ENCODE measurements around the gene RPH3AL. TPM values are rescaled to one million over a fixed set of nuclear protein-coding genes. Genes with fewer than 3 reads are reported as not detected.
"Not testable (repeated sequence)": the region's sequence is repeated elsewhere in the genome, so short reads cannot be mapped to it uniquely, and the experiment has no call there.

Gene RPH3AL
- polyA plus RNA-seq, 1 donor from 2014 or later: 13.8 TPM

- no peaks in the 10 kb centered on the region for H3K4me1 Mint-ChIP-seq
- no peaks in the 10 kb centered on the region for H3K36me3 Mint-ChIP-seq
- H3K27ac Mint-ChIP-seq: no peak overlapping the region
- H3K9me3 Mint-ChIP-seq: peaks cover 0 to 1% (median 0%) of the 10 kb centered on the region in 3 donors
- H3K27me3 Mint-ChIP-seq: peaks cover 9% of the 10 kb centered on the region
- H3K4me3 Mint-ChIP-seq: no peak overlapping the region
These were observed 152.0 kb downstream of the RPH3AL start for GRCh38 chr17:200586-200985.

GRCh38 chr17:199806-200545, 152.6 kb downstream of the RPH3AL start:
- no peaks in the 10 kb centered on the region for H3K4me1 Mint-ChIP-seq
- no peak overlapping the region for H3K4me3 Mint-ChIP-seq
- no peak overlapping the region for H3K27ac Mint-ChIP-seq
- no peaks in the 10 kb centered on the region for H3K36me3 Mint-ChIP-seq
- H3K27me3 Mint-ChIP-seq: peaks cover 9% of the 10 kb centered on the region
- peaks cover 0 to 1% (median 0%) of the 10 kb centered on the region in 3 donors for H3K9me3 Mint-ChIP-seq

- peaks cover 9% of the 10 kb centered on the region for H3K27me3 Mint-ChIP-seq
These were observed 153.4 kb downstream of the RPH3AL start for GRCh38 chr17:199191-199604.

GRCh38 chr17:198225-198624, 154.4 kb downstream of the RPH3AL start:
- not testable (repeated sequence) for H3K27ac Mint-ChIP-seq

More at GRCh38 chr17:199191-199604, 153.4 kb downstream of the RPH3AL start:
- Mint-ChIP-seq H3K27ac (no peak overlapping the region), H3K4me1 (no peaks in the 10 kb centered on the region), H3K36me3 (no peaks in the 10 kb centered on the region), H3K9me3 (peaks cover 0 to 1% (median 0%) of the 10 kb centered on the region in 3 donors), H3K4me3 (no peak overlapping the region)

GRCh38 chr17:197352-197751, 155.3 kb downstream of the RPH3AL start:
- Mint-ChIP-seq H3K4me3 (no peak overlapping the region), H3K27ac (no peak overlapping the region), H3K36me3 (no peaks in the 10 kb centered on the region), H3K27me3 (peaks cover 9% of the 10 kb centered on the region), H3K9me3 (peaks cover 0 to 4% (median 0%) of the 10 kb centered on the region in 3 donors), H3K4me1 (no peaks in the 10 kb centered on the region)

More at GRCh38 chr17:198225-198624, 154.4 kb downstream of the RPH3AL start:
- not testable (repeated sequence) for H3K4me3 Mint-ChIP-seq, H3K9me3 Mint-ChIP-seq, H3K4me1 Mint-ChIP-seq, H3K36me3 Mint-ChIP-seq, H3K27me3 Mint-ChIP-seq

GRCh38 chr17:194828-195602, 157.6 kb downstream of the RPH3AL start:
- Mint-ChIP-seq H3K4me3 (no peak overlapping the region), H3K27ac (peak overlapping the region in 1 of 3 donors; percentile 43)

GRCh38 chr17:193841-194806, 158.5 kb downstream of the RPH3AL start:
- H3K27me3 Mint-ChIP-seq: peaks cover 4% of the 10 kb centered on the region
- no peak overlapping the region for H3K4me3 Mint-ChIP-seq
- H3K27ac Mint-ChIP-seq: no peak overlapping the region
- no peaks in the 10 kb centered on the region for H3K36me3 Mint-ChIP-seq
- H3K4me1 Mint-ChIP-seq: no peaks in the 10 kb centered on the region
- peaks cover 0 to 3% (median 0%) of the 10 kb centered on the region in 3 donors for H3K9me3 Mint-ChIP-seq

More at GRCh38 chr17:194828-195602, 157.6 kb downstream of the RPH3AL start:
- Mint-ChIP-seq H3K36me3 (no peaks in the 10 kb centered on the region), H3K4me1 (no peaks in the 10 kb centered on the region), H3K27me3 (peaks cover 5% of the 10 kb centered on the region), H3K9me3 (peaks cover 0 to 3% (median 0%) of the 10 kb centered on the region in 3 donors)

- no peak overlapping the region for H3K27ac Mint-ChIP-seq
- no peaks in the 10 kb centered on the region for H3K36me3 Mint-ChIP-seq
- peaks cover 0 to 3% (median 0%) of the 10 kb centered on the region in 3 donors for H3K9me3 Mint-ChIP-seq
- H3K27me3 Mint-ChIP-seq: peaks cover 4% of the 10 kb centered on the region
- H3K4me3 Mint-ChIP-seq: no peak overlapping the region
- no peaks in the 10 kb centered on the region for H3K4me1 Mint-ChIP-seq
These were observed 159.2 kb downstream of the RPH3AL start for GRCh38 chr17:193426-193810.

- Mint-ChIP-seq H3K4me3 (no peak overlapping the region), H3K4me1 (no peaks in the 10 kb centered on the region), H3K27ac (no peak overlapping the region), H3K36me3 (no peaks in the 10 kb centered on the region), H3K27me3 (peaks cover 1% of the 10 kb centered on the region), H3K9me3 (peaks cover 0 to 3% (median 0%) of the 10 kb centered on the region in 3 donors)
These were observed 159.8 kb downstream of the RPH3AL start for GRCh38 chr17:192666-193425.

GRCh38 chr17:189444-189843, 163.2 kb downstream of the RPH3AL start:
- H3K4me1 Mint-ChIP-seq: no peaks in the 10 kb centered on the region
- H3K4me3 Mint-ChIP-seq: no peak overlapping the region
- no peaks in the 10 kb centered on the region for H3K36me3 Mint-ChIP-seq
- H3K27ac Mint-ChIP-seq: no peak overlapping the region
- peaks cover 0 to 3% (median 0%) of the 10 kb centered on the region in 3 donors for H3K9me3 Mint-ChIP-seq
- no peaks in the 10 kb centered on the region for H3K27me3 Mint-ChIP-seq

GRCh38 chr17:187130-187529, 165.5 kb downstream of the RPH3AL start:
- H3K27ac Mint-ChIP-seq: no peak overlapping the region
- no peaks in the 10 kb centered on the region for H3K4me1 Mint-ChIP-seq
- H3K9me3 Mint-ChIP-seq: no peaks in the 10 kb centered on the region
- H3K4me3 Mint-ChIP-seq: no peak overlapping the region
- H3K27me3 Mint-ChIP-seq: peaks cover 7% of the 10 kb centered on the region
- H3K36me3 Mint-ChIP-seq: no peaks in the 10 kb centered on the region

- H3K4me1 Mint-ChIP-seq: no peaks in the 10 kb centered on the region
- peak overlapping the region in 1 of 3 donors; percentile 13 for H3K27ac Mint-ChIP-seq
- no peaks in the 10 kb centered on the region for H3K36me3 Mint-ChIP-seq
- peaks cover 12% of the 10 kb centered on the region for H3K27me3 Mint-ChIP-seq
- H3K4me3 Mint-ChIP-seq: no peak overlapping the region
- no peaks in the 10 kb centered on the region for H3K9me3 Mint-ChIP-seq
These were observed 167.0 kb downstream of the RPH3AL start for GRCh38 chr17:185445-186138.

GRCh38 chr17:183021-183420, 169.6 kb downstream of the RPH3AL start:
- no peak overlapping the region for H3K27ac Mint-ChIP-seq
- H3K4me3 Mint-ChIP-seq: no peak overlapping the region
- H3K4me1 Mint-ChIP-seq: no peaks in the 10 kb centered on the region
- peaks cover 14% of the 10 kb centered on the region for H3K27me3 Mint-ChIP-seq
- no peaks in the 10 kb centered on the region for H3K36me3 Mint-ChIP-seq
- H3K9me3 Mint-ChIP-seq: no peaks in the 10 kb centered on the region

Measured in IgD-negative memory B cell (primary cell).